Cardiac muscle cell (in vitro differentiated cells and primary cell): ENCODE results near the gene ALK. TPM values are rescaled to one million over a fixed set of nuclear protein-coding genes. Genes with fewer than 3 reads are reported as not detected.

ENCODE experiments used
- DNase-seq, 2 donors: peaks; one replicate each; pipeline versions ENCODE4 v3.0.0 to v3.0.0-alpha.2; 2010 to 2017; ENCODE audit warnings: low read depth in 1 of 2, low spot score in 1 of 2
- H3K27ac ChIP-seq: fragments of 200-600 bp; sonication (generic); 2 replicates; pipeline ENCODE4 v1.5.1; 2016
- H3K27me3 ChIP-seq: fragments of 200-600 bp; sonication (generic); 2 replicates; pipeline ENCODE4 v1.6.0; 2016; ENCODE audit warnings: control low read depth
- H3K36me3 ChIP-seq: fragments of 200-600 bp; sonication (generic); 2 replicates; pipeline ENCODE4 v1.5.1; 2016; ENCODE audit warnings: control low read depth
- H3K4me1 ChIP-seq: fragments of 200-600 bp; sonication (generic); 2 replicates; pipeline ENCODE4 v1.8.1; 2017; ENCODE audit warnings: low read depth, mild to moderate bottlenecking, mixed run types
- H3K4me3 ChIP-seq: fragments of 200-600 bp; sonication (generic); 2 replicates; pipeline ENCODE4 v1.5.1; 2016; ENCODE audit warnings: mild to moderate bottlenecking
- H3K9me3 ChIP-seq: fragments of 200-600 bp; sonication (generic); 2 replicates; pipeline ENCODE4 v1.5.1; 2017; ENCODE audit warnings: low read depth, mild to moderate bottlenecking, control low read depth
- CTCF ChIP-seq: IDR thresholded peaks from 2 replicates; pipeline ENCODE4 v1.5.1; 2012; ENCODE audit warnings: low read depth, mild to moderate bottlenecking, low read length
- polyA plus RNA-seq: library from polyadenylated mRNA; unstranded; fragments of >200 nt; fragmentation: Nextera tagmentation; extraction: Ambion mirVana; gene quantifications from 2 replicates; pipeline ENCODE4 v1.2.1, GENCODE V29; 2016
- total RNA-seq: library from RNA; depleted of rRNA; stranded (reverse); fragments of >200 nt; gene quantifications from 2 replicates; pipeline ENCODE4 v1.2.3, GENCODE V29; 2016

Gene ALK
- total and polyA plus RNA-seq, 2 experiments from 2014 or later: 1.8 to 4.3 TPM

- Histone ChIP-seq H3K27ac (no peak overlapping the region), H3K27me3 (no peaks in the 10 kb centered on the region), H3K4me1 (peaks cover 12% of the 10 kb centered on the region), H3K9me3 (no peaks in the 10 kb centered on the region), H3K4me3 (no peak overlapping the region), H3K36me3 (no peaks in the 10 kb centered on the region)
- TF ChIP-seq CTCF: no peak
- DNase-seq: no peak
These were observed 329.8 kb downstream of the ALK start for GRCh38 chr2:29591600-29591999.

GRCh38 chr2:29590211-29590610, 331.2 kb downstream of the ALK start:
- no peak overlapping the region for H3K27ac ChIP-seq
- H3K36me3 ChIP-seq: no peaks in the 10 kb centered on the region
- no peak for TF ChIP-seq CTCF
- no peaks in the 10 kb centered on the region for H3K27me3 ChIP-seq
- H3K9me3 ChIP-seq: no peaks in the 10 kb centered on the region
- no peaks in the 10 kb centered on the region for H3K4me1 ChIP-seq
- no peak overlapping the region for H3K4me3 ChIP-seq
- no peak for DNase-seq

- H3K36me3 ChIP-seq: no peaks in the 10 kb centered on the region
- no peak overlapping the region for H3K27ac ChIP-seq
- H3K9me3 ChIP-seq: no peaks in the 10 kb centered on the region
- H3K27me3 ChIP-seq: no peaks in the 10 kb centered on the region
- H3K4me3 ChIP-seq: no peak overlapping the region
- no peak for DNase-seq
- H3K4me1 ChIP-seq: no peaks in the 10 kb centered on the region
- TF ChIP-seq CTCF: no peak
These were observed 331.8 kb downstream of the ALK start for GRCh38 chr2:29589440-29590103.

DNA sequence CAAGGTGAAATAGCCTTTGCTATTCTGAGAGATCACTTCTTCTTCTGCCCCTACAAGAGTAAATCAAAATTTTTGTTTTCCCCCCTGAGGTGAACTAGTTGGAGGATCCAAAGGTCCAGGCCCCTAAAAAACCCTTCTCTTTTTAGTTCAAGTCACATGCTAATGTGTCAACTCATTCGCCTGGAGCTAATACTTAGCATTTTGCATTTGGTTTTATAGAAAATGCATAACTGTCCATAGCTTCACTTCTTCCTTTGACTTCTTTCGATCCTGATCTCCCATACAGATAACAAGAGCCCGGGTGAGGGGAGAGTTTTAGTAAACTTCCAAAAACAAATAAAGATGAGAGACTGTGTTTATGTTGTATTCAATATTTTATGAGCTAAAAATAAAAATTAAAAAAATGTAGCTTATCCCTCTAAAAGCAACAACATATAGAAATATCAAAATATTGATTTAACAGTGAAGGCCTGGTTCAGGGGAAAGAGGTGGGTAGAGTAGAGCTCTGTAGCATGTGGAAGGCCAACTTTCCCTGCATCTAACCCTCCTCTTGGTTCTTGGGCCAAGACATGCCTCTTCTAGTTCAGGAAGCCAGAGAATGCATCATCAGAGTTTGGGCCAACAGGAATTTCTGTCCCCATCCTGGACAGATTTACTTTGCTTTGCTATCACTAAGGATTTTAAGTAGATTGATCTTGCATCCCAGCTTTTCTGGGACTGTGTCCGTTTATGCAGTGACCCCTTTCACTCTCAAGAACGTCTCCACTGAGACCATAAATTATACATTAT, 333.8 kb downstream of the ALK start:
- no peak for DNase-seq
- Histone ChIP-seq H3K27ac (no peak overlapping the region), H3K4me3 (no peak overlapping the region), H3K9me3 (no peaks in the 10 kb centered on the region), H3K36me3 (no peaks in the 10 kb centered on the region), H3K4me1 (no peaks in the 10 kb centered on the region), H3K27me3 (no peaks in the 10 kb centered on the region)
- no peak for TF ChIP-seq CTCF

- TF ChIP-seq CTCF: no peak
- DNase-seq: no peak
- H3K27me3 ChIP-seq: no peaks in the 10 kb centered on the region
- H3K4me1 ChIP-seq: no peaks in the 10 kb centered on the region
- H3K36me3 ChIP-seq: no peaks in the 10 kb centered on the region
- H3K4me3 ChIP-seq: no peak overlapping the region
- no peaks in the 10 kb centered on the region for H3K9me3 ChIP-seq
- H3K27ac ChIP-seq: no peak overlapping the region
These were observed 334.5 kb downstream of the ALK start for GRCh38 chr2:29586919-29587318.
